K562 (cell line): ENCODE data around the gene FRAT2. TPM values are rescaled to one million over a fixed set of nuclear protein-coding genes. Genes with fewer than 3 reads are reported as not detected.

ENCODE experiments used
- CBX3 ChIP-seq, 2 experiments: IDR thresholded peaks; 1 replicate in 1 of 2; 2 replicates in 1 of 2; pipeline ENCODE4 v1.6.1; 2012; ENCODE audit warnings: inconsistent platforms in 2 of 2, low read length in 2 of 2, borderline replicate concordance in 1 of 2, control low read depth in 1 of 2
- ETV5 ChIP-seq: sonication (generic); formaldehyde crosslinking; IDR thresholded peaks from 2 replicates; pipeline ENCODE4 v1.4.0; 2020; ENCODE audit warnings: low read depth, mild to moderate bottlenecking, missing genetic modification reagents
- GATA2 ChIP-seq: sonication (generic); formaldehyde crosslinking; IDR thresholded peaks from 2 replicates; pipeline ENCODE4 v1.4.0; 2020; ENCODE audit warnings: mild to moderate bottlenecking, missing genetic modification reagents
- HCFC1 ChIP-seq: IDR thresholded peaks from 2 replicates; pipeline ENCODE4 v1.6.1; 2012; ENCODE audit warnings: low read depth, low read length, improper control_type of control experiment
- KLF13 ChIP-seq: fragments of 450-650 bp; IDR thresholded peaks from 2 replicates; pipeline ENCODE4 v1.6.1; 2016; ENCODE audit warnings: missing genetic modification characterization, low read depth, mild to moderate bottlenecking, missing compliant biosample characterization, moderate library complexity, borderline replicate concordance
- KLF16 ChIP-seq: IDR thresholded peaks from 2 replicates; pipeline ENCODE4 v1.6.1; 2016; ENCODE audit warnings: antibody characterized with exemption
- MCM2 ChIP-seq: fragments of 450-650 bp; IDR thresholded peaks from 2 replicates; pipeline ENCODE4 v1.6.1; 2017; ENCODE audit warnings: low read depth, mild to moderate bottlenecking
- MEIS2 ChIP-seq: fragments of 450-650 bp; IDR thresholded peaks from 2 replicates; pipeline ENCODE4 v1.6.1; 2014; ENCODE audit warnings: mild to moderate bottlenecking; ENCODE audit not compliant: partially characterized antibody
- NCOR1 ChIP-seq: fragments of 450-650 bp; IDR thresholded peaks from 2 replicates; pipeline ENCODE4 v1.6.1; 2016; ENCODE audit warnings: mild to moderate bottlenecking, moderate library complexity
- OTX1 ChIP-seq: fragments of 450-650 bp; formaldehyde crosslinking; IDR thresholded peaks from 2 replicates; pipeline ENCODE4 v1.4.0; 2022; ENCODE audit warnings: mild to moderate bottlenecking
- RERE ChIP-seq: sonication (generic); formaldehyde crosslinking; IDR thresholded peaks from 2 replicates; pipeline ENCODE4 v1.8.0; 2023; ENCODE audit warnings: missing genetic modification reagents, mild to moderate bottlenecking, borderline replicate concordance
- SRSF3 ChIP-seq: fragments of 200-400 bp; formaldehyde crosslinking; IDR thresholded peaks from 2 replicates; pipeline ENCODE4 v1.6.1; 2016; ENCODE audit warnings: mild to moderate bottlenecking, low read length, moderate library complexity; ENCODE audit not compliant: insufficient read depth
- TCF3 ChIP-seq: sonication (generic); formaldehyde crosslinking; IDR thresholded peaks from 2 replicates; pipeline ENCODE4 v1.4.0; 2020; ENCODE audit warnings: mild to moderate bottlenecking, missing genetic modification reagents
- TEAD4 ChIP-seq, 2 experiments: sonication (generic) in 1 of 2; formaldehyde crosslinking in 1 of 2; IDR thresholded peaks; 2 replicates each; pipeline versions ENCODE4 v1.6.1 to v1.8.0; 2012 to 2022; ENCODE audit warnings: borderline replicate concordance in 1 of 2, inconsistent platforms in 1 of 2, low read length in 1 of 2, mild to moderate bottlenecking in 1 of 2, missing genetic modification reagents in 1 of 2
- TRIM24 ChIP-seq, 2 experiments: fragments of 450-650 bp; IDR thresholded peaks; 2 replicates each; pipeline ENCODE4 v1.6.1; 2016
- TSC22D4 ChIP-seq: fragments of 450-650 bp; IDR thresholded peaks from 2 replicates; pipeline ENCODE4 v1.6.1; 2016; ENCODE audit warnings: missing genetic modification characterization, missing biosample characterization, control low read depth
- ZKSCAN1 ChIP-seq: fragments of 150-350 bp; IDR thresholded peaks from 2 replicates; pipeline ENCODE4 v1.6.1; 2016; ENCODE audit warnings: low read depth, low read length
- ZNF174 ChIP-seq: fragments of 250-450 bp; sonication (Bioruptor Pico); IDR thresholded peaks from 2 replicates; pipeline ENCODE4 v1.4.0; 2020; ENCODE audit warnings: mild to moderate bottlenecking
- ZNF263 ChIP-seq: sonication (generic); formaldehyde crosslinking; IDR thresholded peaks from 2 replicates; pipeline ENCODE4 v1.8.0; 2022; ENCODE audit warnings: mild to moderate bottlenecking, missing genetic modification reagents, borderline replicate concordance
- ZNF583 ChIP-seq: fragments of 250-450 bp; sonication (Bioruptor Pico); IDR thresholded peaks from 2 replicates; pipeline ENCODE4 v1.4.0; 2020
- ZNF584 ChIP-seq: fragments of 200-800 bp; sonication (Bioruptor generic); IDR thresholded peaks from 2 replicates; pipeline ENCODE4 v1.6.1; 2016; ENCODE audit warnings: low read depth, mild to moderate bottlenecking, missing genetic modification characterization, missing compliant biosample characterization
- ZNF75A ChIP-seq: fragments of 450-650 bp; formaldehyde crosslinking; IDR thresholded peaks from 2 replicates; pipeline ENCODE4 v1.4.0; 2020; ENCODE audit warnings: mild to moderate bottlenecking
- polyA plus RNA-seq, 8 experiments: library from polyadenylated mRNA; depleted of rRNA in 4 of 8; stranded (reverse) in 5 of 8; unstranded in 3 of 8; fragments of >200 nt; fragmentation: Nextera tagmentation in 2 of 8; fragmentation: Illumina TruSeq in 1 of 8; extraction: Ambion mirVana in 2 of 8; extraction: Trizol in 1 of 8; gene quantifications; 2 replicates each; pipeline versions ENCODE4 v1.2.1 to v1.2.3, GENCODE V29; 2011 to 2014; ENCODE audit warnings: inconsistent platforms in 1 of 8, missing spikeins in 1 of 8
- total RNA-seq, 7 experiments: library from RNA; depleted of rRNA in 6 of 7; stranded (reverse); fragments of >200 nt in 6 of 7; fragmentation: Illumina TruSeq in 2 of 7; extraction: Trizol in 2 of 7; gene quantifications; 2 replicates each; pipeline versions ENCODE4 v1.2.1 to v1.2.3, GENCODE V29; 2011 to 2021; ENCODE audit warnings: low replicate concordance in 1 of 7

The FRAT2 gene
- total and polyA plus RNA-seq, 9 of the 15 experiments (the other 6 are each of a cell fraction or from before 2014, with no cell fraction given): 4.3 to 31.7 (median 19.5) TPM

DNA sequence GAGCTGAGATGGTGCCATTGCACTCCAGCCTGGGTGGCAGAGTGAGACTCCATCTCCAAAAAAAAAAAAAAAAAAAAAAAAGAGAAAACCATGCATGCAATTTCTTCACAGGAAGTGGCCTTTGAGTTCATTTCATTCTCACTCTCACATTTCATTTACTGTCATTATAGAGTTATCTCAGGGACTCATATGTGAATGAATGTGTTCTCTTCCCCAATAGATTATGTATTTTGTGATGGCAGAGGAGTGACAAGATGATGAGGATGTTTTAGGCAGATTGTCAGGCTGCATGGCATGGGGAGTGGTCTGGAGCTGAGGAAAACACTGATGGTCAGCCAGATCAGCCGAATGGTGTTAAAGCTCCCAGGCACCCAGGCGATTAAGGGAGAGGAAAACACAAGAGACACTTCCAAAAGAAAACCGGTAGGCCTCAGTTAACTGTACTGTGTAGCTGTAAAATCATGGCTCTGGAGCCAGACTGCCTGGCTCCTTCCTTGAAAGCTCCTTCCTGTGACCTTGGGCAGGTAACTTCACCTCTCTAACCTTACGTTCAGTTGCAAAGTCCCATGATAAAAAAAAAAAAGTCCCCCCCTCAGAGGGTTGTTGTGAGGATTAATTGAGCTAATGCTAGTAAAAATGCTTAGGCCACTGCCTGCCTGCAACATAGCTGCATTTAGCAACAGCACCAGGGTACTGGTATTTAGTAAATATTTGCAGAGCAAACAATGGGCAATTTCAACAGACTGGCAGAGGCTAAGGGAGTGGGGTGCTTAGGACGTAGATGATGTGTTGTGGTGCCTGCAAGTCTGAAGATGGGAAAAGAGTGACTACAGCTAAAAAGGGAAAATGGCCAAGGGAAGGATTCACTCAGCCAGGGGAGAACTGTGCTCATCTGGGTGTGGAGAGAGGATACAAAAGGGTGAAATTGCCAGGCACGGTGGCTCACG, 6.9 kb downstream of the FRAT2 start (continued):
- no peak for TF ChIP-seq KLF13 (tag)
- no peak for TF ChIP-seq ZNF75A (CRISPR knock-in tag)
- no peak for TF ChIP-seq TSC22D4 (tag)
- TF ChIP-seq GATA2 (CRISPR knock-in tag): peak; percentile 54; the same call in 1 of the 2 replicates
- no peak for TF ChIP-seq ETV5 (CRISPR knock-in tag)
- no peak for TF ChIP-seq ZKSCAN1
- no peak for TF ChIP-seq CBX3 (IDR thresholded peaks at IDR 0.05; ENCODE audit: borderline replicate concordance in 1 of 2, low read length in 2 of 2)
- TF ChIP-seq TEAD4 (IDR thresholded peaks at IDR 0.05; ENCODE audit: low read length): peak; percentile 73
- TF ChIP-seq TEAD4 (CRISPR knock-in tag; IDR thresholded peaks at IDR 0.05; ENCODE audit: borderline replicate concordance): no peak
- TF ChIP-seq ZNF174 (CRISPR knock-in tag): no peak
- peak; percentile 68 for TF ChIP-seq NCOR1
- TF ChIP-seq ZNF583 (CRISPR knock-in tag): no peak
- TF ChIP-seq ZNF584 (CRISPR knock-in tag): no peak
- no peak for TF ChIP-seq MCM2
- no peak for TF ChIP-seq OTX1 (CRISPR knock-in tag)
- TF ChIP-seq SRSF3: no peak
- no peak for TF ChIP-seq ZNF263 (CRISPR knock-in tag)
- TF ChIP-seq TCF3 (CRISPR knock-in tag): peak; percentile 78
- peak in 1 of 2 experiments; percentile 38; a peak in 1 of 4 replicates for TF ChIP-seq TRIM24 (IDR thresholded peaks at IDR 0.05)
- TF ChIP-seq KLF16: no peak
- peak; percentile 50 for TF ChIP-seq MEIS2
- no peak for TF ChIP-seq HCFC1
- no peak for TF ChIP-seq RERE (CRISPR knock-in tag)
